WTC11 (cell line): Measurements from ENCODE around the gene CER1. TPM values are rescaled to one million over a fixed set of nuclear protein-coding genes. Genes with fewer than 3 reads are reported as not detected.

Experiments
- ATAC-seq: fragments of 200-7000 bp; cut with Tn5 transposase; 2 replicates; pipeline ENCODE4 v1.10.0; 2021; ENCODE audit warnings: mild to moderate bottlenecking, moderate library complexity
- CTCF ChIA-PET: fragments of 300-600 bp; sonication (Branson Sonifier 250); formaldehyde crosslinking; loops from one replicate; lab custom pipeline; 2021; ENCODE audit warnings: antibody characterized with exemption; lab: Charles Lee
- POLR2A ChIA-PET: fragments of 350-600 bp; sonication (Branson Sonifier 250); formaldehyde crosslinking; loops from one replicate; lab custom pipeline; 2021; ENCODE audit warnings: antibody characterized with exemption; lab: Charles Lee
- DNase-seq: peaks from one replicate; pipeline ENCODE4 v3.0.0; 2021; ENCODE audit warnings: low spot score
- H3K27ac Mint-ChIP-seq: 2 replicates; pipeline ENCODE4 v1.8.0; 2021; ENCODE audit warnings: mixed read lengths
- H3K27me3 Mint-ChIP-seq: 2 replicates; pipeline ENCODE4 v1.8.0; 2021; ENCODE audit warnings: low read depth, mild to moderate bottlenecking, moderate library complexity, mixed read lengths
- H3K36me3 Mint-ChIP-seq: 2 replicates; pipeline ENCODE4 v1.8.0; 2021; ENCODE audit warnings: mixed read lengths
- H3K4me1 Mint-ChIP-seq: 2 replicates; pipeline ENCODE4 v1.8.0; 2022; ENCODE audit warnings: mixed read lengths
- H3K4me3 Mint-ChIP-seq: 2 replicates; pipeline ENCODE4 v1.8.0; 2021; ENCODE audit warnings: mild to moderate bottlenecking, moderate library complexity, mixed read lengths
- H3K9me3 Mint-ChIP-seq: 2 replicates; pipeline ENCODE4 v1.8.0; 2021; ENCODE audit warnings: mixed read lengths
- ARID4B ChIP-seq: sonication (generic); formaldehyde crosslinking; IDR thresholded peaks from 2 replicates; pipeline ENCODE4 v1.8.0; 2023; ENCODE audit warnings: missing genetic modification reagents, mild to moderate bottlenecking, borderline replicate concordance
- CDX4 ChIP-seq: fragments of 250-450 bp; sonication (Bioruptor Pico); IDR thresholded peaks from 2 replicates; pipeline ENCODE4 v1.9.0; 2021; ENCODE audit warnings: moderate library complexity, mild to moderate bottlenecking, inconsistent platforms, borderline replicate concordance
- CREB1 ChIP-seq: sonication (generic); formaldehyde crosslinking; IDR thresholded peaks from 2 replicates; pipeline ENCODE4 v1.8.0; 2023; ENCODE audit warnings: mild to moderate bottlenecking, missing genetic modification reagents
- E2F4 ChIP-seq: sonication (generic); formaldehyde crosslinking; IDR thresholded peaks from 2 replicates; pipeline ENCODE4 v1.8.1; 2022; ENCODE audit warnings: low read depth, mild to moderate bottlenecking, moderate library complexity, missing genetic modification reagents, borderline replicate concordance
- HMGXB4 ChIP-seq: sonication (generic); formaldehyde crosslinking; IDR thresholded peaks from 2 replicates; pipeline ENCODE4 v1.8.1; 2023; ENCODE audit warnings: mild to moderate bottlenecking, moderate library complexity, missing genetic modification reagents
- NFATC4 ChIP-seq: fragments of 250-450 bp; sonication (Bioruptor Pico); IDR thresholded peaks from 2 replicates; pipeline ENCODE4 v1.9.0; 2021; ENCODE audit warnings: mild to moderate bottlenecking
- NFYB ChIP-seq: sonication (generic); formaldehyde crosslinking; conservative IDR thresholded peaks from 2 replicates; pipeline ENCODE4 v1.8.0; 2022; ENCODE audit warnings: low read depth, missing genetic modification reagents
- NR1H2 ChIP-seq: sonication (generic); formaldehyde crosslinking; IDR thresholded peaks from 2 replicates; pipeline ENCODE4 v1.9.0; 2021; ENCODE audit warnings: mild to moderate bottlenecking, moderate library complexity, missing genetic modification reagents
- NR2C2 ChIP-seq: sonication (generic); formaldehyde crosslinking; IDR thresholded peaks from 2 replicates; pipeline ENCODE4 v1.8.0; 2022; ENCODE audit warnings: mild to moderate bottlenecking, missing genetic modification reagents
- PRDM15 ChIP-seq: sonication (generic); formaldehyde crosslinking; IDR thresholded peaks from 2 replicates; pipeline ENCODE4 v1.8.0; 2022; ENCODE audit warnings: missing genetic modification reagents
- RORB ChIP-seq: fragments of 250-450 bp; sonication (Bioruptor Pico); IDR thresholded peaks from 2 replicates; pipeline ENCODE4 v1.9.0; 2021; ENCODE audit warnings: mild to moderate bottlenecking
- SMAD3 ChIP-seq: sonication (generic); formaldehyde crosslinking; IDR thresholded peaks from 2 replicates; pipeline ENCODE4 v1.8.0; 2022; ENCODE audit warnings: missing genetic modification reagents, mild to moderate bottlenecking, borderline replicate concordance
- USF2 ChIP-seq: sonication (generic); formaldehyde crosslinking; IDR thresholded peaks from 2 replicates; pipeline ENCODE4 v1.8.1; 2023; ENCODE audit warnings: mild to moderate bottlenecking, missing genetic modification reagents, moderate library complexity
- ZBTB21 ChIP-seq: sonication (generic); formaldehyde crosslinking; IDR thresholded peaks from 2 replicates; pipeline ENCODE4 v1.8.1; 2023; ENCODE audit warnings: mild to moderate bottlenecking, missing genetic modification reagents, borderline replicate concordance
- ZNF121 ChIP-seq: sonication (generic); formaldehyde crosslinking; IDR thresholded peaks from 2 replicates; pipeline ENCODE4 v1.8.0; 2023; ENCODE audit warnings: missing genetic modification reagents
- ZNF532 ChIP-seq: fragments of 250-450 bp; sonication (Bioruptor Pico); IDR thresholded peaks from 2 replicates; pipeline ENCODE4 v1.9.0; 2021; ENCODE audit warnings: mild to moderate bottlenecking, borderline replicate concordance
- total RNA-seq: library from RNA; stranded (reverse); gene quantifications from 3 replicates; pipeline ENCODE4 v1.2.3, GENCODE V29; 2021

Gene CER1
- total RNA-seq, 1 experiment from 2014 or later, result 2.4 TPM

- ChIA-PET POLR2A (no interaction called here), CTCF (no interaction called here)
- Mint-ChIP-seq H3K27me3 (peaks cover 29% of the 10 kb centered on the region), H3K9me3 (peaks cover 42% of the 10 kb centered on the region), H3K27ac (no peak overlapping the region), H3K4me1 (peaks cover 7% of the 10 kb centered on the region; the same call in 1 of the 2 replicates), H3K4me3 (no peak overlapping the region), H3K36me3 (peaks cover 18% of the 10 kb centered on the region)
- TF ChIP-seq E2F4 (no peak), PRDM15 (CRISPR knock-in tag) (no peak), NR1H2 (CRISPR knock-in tag) (no peak), ZBTB21 (CRISPR knock-in tag) (no peak), ZNF121 (CRISPR knock-in tag) (no peak), CREB1 (no peak), SMAD3 (no peak), CDX4 (CRISPR knock-in tag) (no peak), ZNF532 (CRISPR knock-in tag) (no peak), HMGXB4 (CRISPR knock-in tag) (no peak), NFYB (no peak), NR2C2 (CRISPR knock-in tag) (no peak), NFATC4 (CRISPR knock-in tag) (no peak)
- ATAC-seq, result no peak
- DNase-seq, result no peak
These were observed 15.9 kb downstream of the CER1 start for GRCh38 chr9:14706530-14707140.

GRCh38 chr9:14705079-14705478 is 17.5 kb downstream of the CER1 start:
- POLR2A ChIA-PET, result no interaction called here

More at GRCh38 chr9:14705079-14705478, 17.5 kb downstream of the CER1 start:
- Mint-ChIP-seq H3K4me1 (peaks cover 7% of the 10 kb centered on the region; the same call in 1 of the 2 replicates), H3K36me3 (peaks cover 18% of the 10 kb centered on the region), H3K27me3 (peaks cover 23% of the 10 kb centered on the region), H3K9me3 (peaks cover 38% of the 10 kb centered on the region), H3K27ac (no peak overlapping the region), H3K4me3 (no peak overlapping the region)
- DNase-seq (no peak), ATAC-seq (no peak)
- TF ChIP-seq USF2 (CRISPR knock-in tag), result no peak
- no peak for TF ChIP-seq RORB (CRISPR knock-in tag)
- no peak for TF ChIP-seq ARID4B (CRISPR knock-in tag)
- no peak for TF ChIP-seq CREB1
- CTCF ChIA-PET, result interaction anchor here (1.1 kb wide), 1 partner anchor 63 kb away, joined by 3 read pairs; no protein-coding TSS in a partner anchor
